ENCODE data around the gene TMEM183A. TPM values are rescaled to one million over a fixed set of nuclear protein-coding genes. Genes with fewer than 3 reads are reported as not detected.
A peak's percentile ranks its signal among the peaks of the same experiment; 100 is the strongest.

TMEM183A gene
- total and polyA plus RNA-seq, 2 of the 4 experiments (the other 2 are of a cell fraction), result 56.8 to 63.1 TPM

DNA sequence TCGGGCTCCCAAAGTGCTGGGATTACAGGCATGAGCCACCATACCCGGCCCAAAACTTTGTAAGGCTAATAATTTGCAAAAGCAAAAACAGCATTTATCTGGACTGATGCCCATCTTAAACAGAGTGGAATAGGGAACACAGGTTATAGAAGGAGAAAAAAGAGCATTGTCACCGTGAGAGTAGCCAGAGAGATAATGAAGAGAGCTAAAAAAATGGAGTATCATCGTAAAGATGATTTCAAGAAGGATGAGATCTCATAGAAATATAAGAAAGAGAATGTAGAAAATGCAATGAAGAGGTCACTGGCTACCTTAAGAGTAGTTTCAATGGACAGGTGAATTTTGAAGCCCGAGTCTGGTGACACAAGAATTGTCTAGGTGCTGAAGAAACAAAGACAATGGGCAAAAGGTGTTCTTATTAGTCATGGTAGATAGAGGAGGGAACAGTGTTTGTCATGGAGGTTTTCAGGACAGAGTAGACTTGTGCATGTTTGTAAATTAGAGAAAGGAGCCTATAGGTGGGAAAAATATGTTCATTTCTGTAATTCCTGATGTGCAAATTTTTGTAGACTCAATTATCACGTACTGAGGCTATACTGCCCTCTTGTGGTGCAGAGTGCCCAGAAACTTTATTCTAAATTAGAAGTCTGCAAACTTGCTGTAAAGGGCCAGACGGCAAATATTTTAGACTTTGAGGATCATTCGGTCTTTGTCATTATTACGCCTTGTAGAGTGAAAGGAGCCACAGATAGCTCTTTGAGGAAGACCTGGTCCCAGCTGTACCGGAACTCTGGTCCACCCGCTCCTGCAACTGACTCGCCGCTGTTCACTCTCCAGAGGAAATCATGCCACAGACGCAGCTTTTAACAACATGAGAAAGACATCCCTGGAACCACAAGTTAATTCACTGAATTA lies 8.1 kb upstream of the TMEM183A start:
- Histone ChIP-seq H3K18ac (ENCODE audit: low read depth, low read length) (no peak overlapping the region), H3K4me2 (ENCODE audit: low read depth, low read length) (peak overlapping the region; percentile 60; the same call in 1 of the 2 replicates), H3K9me1 (ENCODE audit: insufficient read depth, low read length) (no peaks in the 10 kb centered on the region), H4K20me1 (ENCODE audit: insufficient read depth, low read length) (no peaks in the 10 kb centered on the region), H2AK9ac (replicated peaks; ENCODE audit: low read depth, low read length, poor library complexity) (peak overlapping the region; percentile 48), H3K4ac (ENCODE audit: low read depth, low read length) (no peak overlapping the region), H3K4me3 (ENCODE audit: insufficient read depth, low read depth, low read length) (no peak overlapping the region), H2BK120ac (ENCODE audit: low read depth, low read length) (no peak overlapping the region), H2BK15ac (ENCODE audit: low read depth, low read length) (no peak overlapping the region), H3K36me3 (ENCODE audit: control insufficient read depth, insufficient read depth, low read length) (no peaks in the 10 kb centered on the region), H3K56ac (ENCODE audit: extremely low read depth, insufficient read depth, low read length) (no peak overlapping the region), H3K9me3 (ENCODE audit: control insufficient read depth, insufficient read depth, low read length) (no peaks in the 10 kb centered on the region), H3K23ac (ENCODE audit: low read depth, low read length) (no peak overlapping the region), H3K4me1 (ENCODE audit: control insufficient read depth, insufficient read depth, low read length) (no peaks in the 10 kb centered on the region), H2AFZ (replicated peaks; ENCODE audit: low read length, poor library complexity) (peak overlapping the region; percentile 90), H3K9ac (ENCODE audit: low read depth, low read length) (peak overlapping the region; percentile 53; the same call in 1 of the 2 replicates), H2BK20ac (ENCODE audit: low read depth, low read length) (no peak overlapping the region), H4K91ac (ENCODE audit: insufficient read depth, low read depth, low read length) (no peak overlapping the region), H4K5ac (ENCODE audit: low read depth, low read length) (no peak overlapping the region), H2BK5ac (ENCODE audit: low read depth, low read length, poor library complexity, severe bottlenecking) (no peak overlapping the region), H3K27me3 (ENCODE audit: control insufficient read depth, insufficient read depth, low read length) (peaks cover 6% of the 10 kb centered on the region), H3K79me1 (ENCODE audit: low read depth in 1 of 2, low read length in 2 of 2) (no peaks in the 10 kb centered on the region), H3K27ac (ENCODE audit: insufficient read depth, low read length) (no peak overlapping the region), H3K14ac (replicated peaks; ENCODE audit: low read depth, low read length) (no peak overlapping the region), H4K8ac (ENCODE audit: low read depth in 2 of 2, low read length in 2 of 2) (no peak overlapping the region), H2AK5ac (ENCODE audit: low read depth, low read length) (no peak overlapping the region)
- TF ChIP-seq POLR2A (IDR thresholded peaks at IDR 0.05; ENCODE audit: low read depth, low read length) (0 out of 2 replicates have a peak, but pooled peaks have one; percentile 38), MAZ (IDR thresholded peaks at IDR 0.05; ENCODE audit: borderline replicate concordance, low read depth, low read length) (no peak), SMC3 (IDR thresholded peaks at IDR 0.05; ENCODE audit: low read depth, low read length) (peak; percentile 59), FOS (IDR thresholded peaks at IDR 0.05; ENCODE audit: low read depth, low read length) (no peak), BHLHE40 (IDR thresholded peaks at IDR 0.05; ENCODE audit: low read depth, low read length) (no peak), RFX5 (IDR thresholded peaks at IDR 0.05; ENCODE audit: low read depth, low read length) (no peak), MXI1 (IDR thresholded peaks at IDR 0.05; ENCODE audit: borderline replicate concordance, low read depth, low read length) (no peak), MAFK (IDR thresholded peaks at IDR 0.05; ENCODE audit: low read depth, low read length) (no peak), RAD21 (IDR thresholded peaks at IDR 0.05; ENCODE audit: low read length) (peak; percentile 79), CEBPB (IDR thresholded peaks at IDR 0.05; ENCODE audit: low read depth, low read length) (no peak), CHD1 (IDR thresholded peaks at IDR 0.05; ENCODE audit: low read depth, low read length) (no peak)
- TF ChIP-seq, protein P1, sequence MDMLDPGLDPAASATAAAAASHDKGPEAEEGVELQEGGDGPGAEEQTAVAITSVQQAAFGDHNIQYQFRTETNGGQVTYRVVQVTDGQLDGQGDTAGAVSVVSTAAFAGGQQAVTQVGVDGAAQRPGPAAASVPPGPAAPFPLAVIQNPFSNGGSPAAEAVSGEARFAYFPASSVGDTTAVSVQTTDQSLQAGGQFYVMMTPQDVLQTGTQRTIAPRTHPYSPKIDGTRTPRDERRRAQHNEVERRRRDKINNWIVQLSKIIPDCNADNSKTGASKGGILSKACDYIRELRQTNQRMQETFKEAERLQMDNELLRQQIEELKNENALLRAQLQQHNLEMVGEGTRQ (IDR thresholded peaks at IDR 0.05; ENCODE audit: low read depth, low read length), result no peak
- TF ChIP-seq, protein P2, sequence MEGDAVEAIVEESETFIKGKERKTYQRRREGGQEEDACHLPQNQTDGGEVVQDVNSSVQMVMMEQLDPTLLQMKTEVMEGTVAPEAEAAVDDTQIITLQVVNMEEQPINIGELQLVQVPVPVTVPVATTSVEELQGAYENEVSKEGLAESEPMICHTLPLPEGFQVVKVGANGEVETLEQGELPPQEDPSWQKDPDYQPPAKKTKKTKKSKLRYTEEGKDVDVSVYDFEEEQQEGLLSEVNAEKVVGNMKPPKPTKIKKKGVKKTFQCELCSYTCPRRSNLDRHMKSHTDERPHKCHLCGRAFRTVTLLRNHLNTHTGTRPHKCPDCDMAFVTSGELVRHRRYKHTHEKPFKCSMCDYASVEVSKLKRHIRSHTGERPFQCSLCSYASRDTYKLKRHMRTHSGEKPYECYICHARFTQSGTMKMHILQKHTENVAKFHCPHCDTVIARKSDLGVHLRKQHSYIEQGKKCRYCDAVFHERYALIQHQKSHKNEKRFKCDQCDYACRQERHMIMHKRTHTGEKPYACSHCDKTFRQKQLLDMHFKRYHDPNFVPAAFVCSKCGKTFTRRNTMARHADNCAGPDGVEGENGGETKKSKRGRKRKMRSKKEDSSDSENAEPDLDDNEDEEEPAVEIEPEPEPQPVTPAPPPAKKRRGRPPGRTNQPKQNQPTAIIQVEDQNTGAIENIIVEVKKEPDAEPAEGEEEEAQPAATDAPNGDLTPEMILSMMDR (conservative IDR thresholded peaks at IDR 0.05; ENCODE audit: low read depth, low read length), result peak; percentile 84
- TF ChIP-seq, protein P3, sequence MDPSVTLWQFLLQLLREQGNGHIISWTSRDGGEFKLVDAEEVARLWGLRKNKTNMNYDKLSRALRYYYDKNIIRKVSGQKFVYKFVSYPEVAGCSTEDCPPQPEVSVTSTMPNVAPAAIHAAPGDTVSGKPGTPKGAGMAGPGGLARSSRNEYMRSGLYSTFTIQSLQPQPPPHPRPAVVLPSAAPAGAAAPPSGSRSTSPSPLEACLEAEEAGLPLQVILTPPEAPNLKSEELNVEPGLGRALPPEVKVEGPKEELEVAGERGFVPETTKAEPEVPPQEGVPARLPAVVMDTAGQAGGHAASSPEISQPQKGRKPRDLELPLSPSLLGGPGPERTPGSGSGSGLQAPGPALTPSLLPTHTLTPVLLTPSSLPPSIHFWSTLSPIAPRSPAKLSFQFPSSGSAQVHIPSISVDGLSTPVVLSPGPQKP (IDR thresholded peaks at IDR 0.05; ENCODE audit: borderline replicate concordance, low read depth, low read length), result no peak
- CTCF ChIA-PET, result interaction anchor here (0.6 to 1.2 kb wide), 6 partner anchors 8 to 217 kb away, joined by 3 read pairs; partner anchors contain the start of gene TMEM183A
- 72% methylated on average over 5 of the region's 14 CpGs; no CpG with 5 or more reads in 1 of the 2 experiments for WGBS, 2 experiments (ENCODE audit: extremely low coverage in 2 of 2, insufficient read length in 1 of 2)
- DNase-seq (peak; percentile 52), ATAC-seq (ENCODE audit: low read depth) (peak; percentile 72)
- POLR2A ChIA-PET (ENCODE audit: unreplicated experiment), result no interaction called here
- dilution Hi-C loops (cut with HindIII; ENCODE audit: low sequenced_read_pairs, unreplicated experiment), result no loop called here
- intact Hi-C loops (cut with micrococcal nuclease), result loop anchor here (1.0 to 10.0 kb wide), 3 partner anchors 73 to 537 kb away; no protein-coding TSS in a partner anchor
- no TSS peak for BruUV-seq (replicated peaks)
- in situ Hi-C loops (cut with MboI; ENCODE audit: low sequenced_read_pairs), result no loop called here
